HG03103 (cell line): ENCODE results near the gene CFAP61.
"Not testable (repeated sequence)": the region's sequence is repeated elsewhere in the genome, so short reads cannot be mapped to it uniquely, and the experiment has no call there.

Source experiments
- ATAC-seq: cut with Tn5 transposase; IDR thresholded peaks from one replicate; pipeline ENCODE4 v1.9.1; 2021; ENCODE audit warnings: low read depth; ENCODE audit not compliant: unreplicated experiment

CFAP61 gene

GRCh38 chr20:20205862-20206236 lies 153.5 kb downstream of the CFAP61 start:
- no peak for ATAC-seq

- ATAC-seq: no peak
These were observed 154.5 kb downstream of the CFAP61 start for GRCh38 chr20:20206788-20207187.

DNA sequence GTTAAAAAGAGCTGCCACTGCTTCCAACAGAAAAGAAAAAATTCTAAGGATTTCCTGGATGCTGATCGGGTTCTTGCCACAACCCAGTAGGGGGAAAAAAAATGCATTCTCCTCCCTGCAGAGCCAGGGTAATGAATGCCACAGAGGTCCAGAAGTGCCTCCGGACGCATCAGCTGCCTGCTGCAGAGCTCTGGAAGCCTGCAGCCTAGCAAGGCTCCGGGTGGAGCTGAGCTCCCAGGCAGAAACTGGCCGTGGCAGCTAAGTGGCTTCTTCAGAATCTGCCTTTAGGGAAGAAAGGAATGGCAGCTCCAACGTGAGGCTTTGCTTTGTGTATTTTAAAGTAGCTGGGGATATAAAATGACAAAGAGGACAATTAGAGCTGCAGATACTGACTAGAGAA lies 155.0 kb downstream of the CFAP61 start:
- ATAC-seq: no peak

GRCh38 chr20:20207872-20208271 lies 155.5 kb downstream of the CFAP61 start:
- no peak for ATAC-seq

GRCh38 chr20:20209684-20210083 lies 157.4 kb downstream of the CFAP61 start:
- ATAC-seq: no peak

GRCh38 chr20:20210327-20210726 lies 158.0 kb downstream of the CFAP61 start:
- no peak for ATAC-seq

DNA sequence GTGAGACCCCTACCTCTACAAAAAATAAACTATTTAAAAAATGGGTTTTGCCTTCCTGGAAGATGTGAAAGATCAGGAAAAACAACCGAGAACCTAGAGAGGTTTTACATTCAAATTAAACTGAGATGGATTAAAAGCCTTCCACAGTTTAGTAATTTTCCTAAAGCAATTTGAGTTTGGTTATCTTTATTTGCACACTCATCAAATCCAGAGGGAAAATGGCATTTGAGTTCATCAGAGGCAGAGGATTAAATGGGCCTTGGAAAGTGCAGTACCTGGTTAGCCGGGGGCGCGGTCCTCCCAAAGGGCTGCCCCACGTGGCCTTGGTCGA lies 158.6 kb downstream of the CFAP61 start:
- ATAC-seq: no peak

DNA sequence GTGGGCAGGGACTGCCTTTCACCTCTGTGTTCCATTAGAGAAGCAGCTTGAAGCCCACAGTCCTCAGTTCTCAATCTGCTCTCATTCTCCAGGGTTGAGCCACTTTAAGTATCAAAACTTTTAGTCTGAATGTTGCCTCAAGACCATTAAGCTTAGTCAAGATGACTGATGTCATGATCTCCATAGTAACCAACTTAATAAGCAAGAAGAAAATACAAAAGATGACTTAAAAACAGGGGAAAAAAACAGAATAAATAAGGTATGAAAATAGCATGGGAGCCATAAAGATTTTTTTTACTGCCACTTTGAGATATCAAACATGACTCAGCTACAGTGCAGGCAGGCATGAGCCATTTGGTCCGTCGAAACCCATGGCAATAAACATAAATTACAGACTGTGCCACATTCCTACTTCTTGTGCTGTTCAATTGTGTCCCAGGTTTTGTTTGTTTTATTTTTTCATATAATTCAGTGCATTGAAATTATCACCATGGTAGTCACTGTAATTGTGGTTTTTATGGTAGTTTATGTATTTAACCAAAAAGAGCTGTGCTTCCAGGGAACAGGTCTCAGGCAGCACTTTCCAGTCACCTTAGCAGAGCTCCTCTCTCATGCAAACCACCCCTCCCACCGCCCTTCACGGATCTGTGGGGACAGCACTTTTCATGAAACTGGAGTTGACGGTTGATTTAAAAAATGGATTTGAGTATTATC lies 159.1 kb downstream of the CFAP61 start:
- ATAC-seq: no peak

DNA sequence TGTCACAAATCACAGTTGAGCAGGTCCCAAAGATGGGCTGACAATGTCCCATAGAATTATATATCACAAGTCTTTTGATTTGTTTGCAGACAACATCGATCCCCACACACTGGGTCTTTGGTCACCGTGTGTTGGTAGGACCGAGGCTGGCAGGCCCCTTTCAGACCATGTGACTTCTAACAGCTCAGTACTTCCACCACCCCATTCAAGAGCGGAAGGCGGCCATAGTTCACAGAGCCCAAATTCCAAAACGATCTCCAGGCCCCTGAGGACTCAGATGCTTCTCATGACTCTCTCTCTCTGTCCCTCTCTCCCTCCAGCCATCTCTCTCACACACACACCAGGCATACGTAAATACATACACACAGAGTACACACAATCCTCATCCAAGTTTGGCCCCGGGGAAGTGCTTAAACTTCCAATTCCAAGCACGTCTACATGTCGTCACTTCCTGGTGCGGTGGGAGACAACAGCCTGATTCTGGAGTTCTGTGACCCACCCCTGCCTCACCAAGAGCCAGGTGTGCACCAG lies 159.7 kb downstream of the CFAP61 start:
- ATAC-seq: no peak

GRCh38 chr20:20212675-20213096 lies 160.4 kb downstream of the CFAP61 start:
- no peak for ATAC-seq

DNA sequence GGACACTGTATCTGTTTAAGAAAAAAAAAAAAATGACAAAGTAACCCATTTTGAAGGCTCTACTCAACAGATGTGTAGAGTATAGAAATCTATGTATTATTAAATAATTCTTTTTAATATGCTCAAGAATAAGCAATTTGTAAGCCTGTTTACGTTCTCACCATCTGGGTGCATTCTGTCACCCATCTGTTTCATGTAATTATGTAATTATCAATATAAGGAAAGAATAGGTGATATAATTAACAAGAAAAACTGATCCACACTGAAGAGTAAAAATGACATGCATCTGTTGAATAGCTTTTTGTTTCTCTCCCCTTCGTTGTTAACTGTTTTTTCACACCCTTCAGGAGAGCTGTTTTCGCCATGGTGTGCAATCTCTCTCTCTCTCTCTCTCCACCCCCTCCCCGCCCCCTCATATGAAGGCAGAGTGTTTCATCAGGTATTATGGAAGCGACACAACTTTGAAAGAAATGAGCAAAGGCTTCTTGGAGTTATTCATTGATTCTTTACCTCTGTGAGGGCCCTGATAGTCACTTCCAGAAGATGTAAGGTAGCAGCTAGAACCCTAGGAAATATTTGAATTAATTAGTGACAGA lies 161.3 kb downstream of the CFAP61 start:
- ATAC-seq: no peak

DNA sequence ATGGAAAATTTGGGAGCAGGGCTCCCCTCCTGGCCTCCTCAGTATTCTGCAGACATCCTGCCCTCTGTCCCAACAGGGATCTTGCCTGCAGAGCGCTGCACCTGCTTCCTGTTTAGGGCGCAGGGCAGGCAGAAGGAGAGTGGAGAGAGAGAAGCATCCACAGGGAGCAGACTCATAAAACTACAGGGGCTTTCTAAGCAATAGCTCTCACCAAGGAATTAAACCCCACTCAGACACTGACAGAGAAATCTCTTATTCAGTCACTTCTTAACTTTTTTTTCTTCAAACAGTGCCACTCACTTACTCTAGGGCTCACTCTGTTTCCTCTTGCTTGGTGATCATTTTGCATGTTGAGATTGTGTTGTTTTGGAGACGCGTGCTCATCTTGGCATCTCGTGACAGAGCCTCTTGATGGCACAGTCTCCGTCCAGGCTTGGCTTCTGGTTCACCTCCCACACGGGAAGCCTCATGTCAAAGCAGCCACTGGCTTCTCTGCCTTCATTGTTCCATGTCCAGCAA lies 162.5 kb downstream of the CFAP61 start:
- no peak for ATAC-seq

GRCh38 chr20:20215976-20216727 lies 163.8 kb downstream of the CFAP61 start:
- ATAC-seq: no peak

DNA sequence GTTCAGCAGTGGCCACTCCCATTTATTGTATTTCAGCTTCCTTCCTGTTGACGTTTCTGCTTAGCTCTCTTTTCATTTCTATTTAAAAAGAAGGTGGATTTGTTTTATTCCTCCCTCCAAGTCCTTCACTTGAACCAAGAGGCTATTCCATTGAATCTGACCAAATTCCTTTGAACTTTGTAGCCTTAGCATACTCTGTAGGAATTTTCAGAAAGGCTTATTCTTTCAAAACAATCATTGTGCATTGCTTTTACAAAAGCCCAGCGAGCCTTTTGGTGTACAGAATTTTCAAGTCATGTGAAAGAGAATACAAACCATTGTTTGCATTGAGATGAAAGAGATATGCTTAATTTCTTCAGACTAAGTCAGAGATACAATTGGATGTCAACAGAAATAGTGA lies 164.6 kb downstream of the CFAP61 start:
- no peak for ATAC-seq

GRCh38 chr20:20217621-20218020 lies 165.3 kb downstream of the CFAP61 start:
- ATAC-seq: no peak

GRCh38 chr20:20218106-20218505 lies 165.8 kb downstream of the CFAP61 start:
- ATAC-seq: not testable (repeated sequence)

DNA sequence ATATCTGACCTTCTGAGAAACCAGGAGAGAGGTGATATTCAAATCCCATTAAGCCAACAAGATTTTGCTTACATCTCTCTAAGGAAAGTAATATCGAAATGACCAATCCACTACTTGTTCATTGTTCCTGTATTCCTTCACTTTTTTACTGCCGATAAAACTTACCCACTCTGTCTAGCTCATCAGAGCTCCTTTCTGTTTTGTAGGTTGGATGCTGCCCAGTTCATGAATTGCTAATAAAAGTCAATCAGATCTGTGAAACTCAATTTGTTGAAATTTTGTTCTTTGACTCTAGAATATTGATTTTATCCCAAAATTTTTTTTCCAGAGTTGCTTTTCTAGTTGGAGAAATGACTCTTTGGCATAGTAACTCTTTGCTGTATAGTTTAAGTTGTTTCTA lies 166.7 kb downstream of the CFAP61 start:
- no peak for ATAC-seq

DNA sequence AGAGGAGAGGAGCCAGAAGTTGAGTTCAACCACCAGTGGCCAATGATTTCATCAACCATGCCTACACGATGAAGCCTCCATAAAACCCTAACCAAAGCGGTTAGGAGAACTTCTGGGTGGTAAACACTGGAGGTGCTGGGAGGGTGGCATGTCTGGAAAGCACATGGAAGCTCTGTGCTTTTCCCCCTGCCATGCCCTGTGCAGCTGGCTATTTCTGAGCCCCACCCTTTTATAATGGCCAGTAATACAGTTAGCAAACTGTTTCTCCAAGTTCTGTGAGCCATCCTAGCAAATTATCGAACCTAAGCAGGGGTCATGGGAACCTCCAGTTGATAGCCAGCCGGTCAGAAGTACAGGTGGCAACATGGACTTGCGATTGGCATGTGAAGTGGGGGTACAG lies 167.8 kb downstream of the CFAP61 start:
- no peak for ATAC-seq

- no peak for ATAC-seq
These were observed 171.6 kb downstream of the CFAP61 start for GRCh38 chr20:20223981-20224380.

- no peak for ATAC-seq
These were observed 172.5 kb downstream of the CFAP61 start for GRCh38 chr20:20224806-20225205.

- ATAC-seq: no peak
These were observed 173.2 kb downstream of the CFAP61 start for GRCh38 chr20:20225325-20226043.
